Measurements from ENCODE around the gene SIX2.

SIX2 gene

DNA sequence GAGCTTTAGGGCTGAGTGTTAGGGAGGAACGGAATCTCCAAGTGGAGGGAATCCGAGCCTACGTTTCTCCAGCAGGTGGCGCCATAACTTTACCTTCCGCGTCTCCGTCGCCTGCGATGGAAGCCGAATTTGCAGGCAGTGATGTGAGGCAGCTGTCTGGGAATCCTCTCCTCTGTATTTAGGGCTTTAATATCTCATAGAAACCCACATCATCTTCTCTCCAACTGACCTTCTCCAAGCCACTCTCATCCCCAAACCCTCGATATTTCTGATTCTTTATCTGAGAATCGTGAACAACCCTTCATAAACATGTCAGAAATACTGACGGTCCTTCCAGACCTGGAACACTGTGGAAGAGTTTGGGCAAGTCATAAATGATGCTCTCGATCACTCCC, 27.5 kb downstream of the SIX2 start:
- H3K36me3 Mint-ChIP-seq (ENCODE audit: low read depth) = no peaks in the 10 kb centered on the region
- no peaks in the 10 kb centered on the region for H3K4me1 Mint-ChIP-seq
- H3K4me3 Mint-ChIP-seq = no peak overlapping the region
- H3K27ac Mint-ChIP-seq = no peak overlapping the region
- peaks cover 25% of the 10 kb centered on the region for H3K27me3 Mint-ChIP-seq (ENCODE audit: low read depth)
- H3K9me3 Mint-ChIP-seq = no peaks in the 10 kb centered on the region
- TF ChIP-seq, protein P1, sequence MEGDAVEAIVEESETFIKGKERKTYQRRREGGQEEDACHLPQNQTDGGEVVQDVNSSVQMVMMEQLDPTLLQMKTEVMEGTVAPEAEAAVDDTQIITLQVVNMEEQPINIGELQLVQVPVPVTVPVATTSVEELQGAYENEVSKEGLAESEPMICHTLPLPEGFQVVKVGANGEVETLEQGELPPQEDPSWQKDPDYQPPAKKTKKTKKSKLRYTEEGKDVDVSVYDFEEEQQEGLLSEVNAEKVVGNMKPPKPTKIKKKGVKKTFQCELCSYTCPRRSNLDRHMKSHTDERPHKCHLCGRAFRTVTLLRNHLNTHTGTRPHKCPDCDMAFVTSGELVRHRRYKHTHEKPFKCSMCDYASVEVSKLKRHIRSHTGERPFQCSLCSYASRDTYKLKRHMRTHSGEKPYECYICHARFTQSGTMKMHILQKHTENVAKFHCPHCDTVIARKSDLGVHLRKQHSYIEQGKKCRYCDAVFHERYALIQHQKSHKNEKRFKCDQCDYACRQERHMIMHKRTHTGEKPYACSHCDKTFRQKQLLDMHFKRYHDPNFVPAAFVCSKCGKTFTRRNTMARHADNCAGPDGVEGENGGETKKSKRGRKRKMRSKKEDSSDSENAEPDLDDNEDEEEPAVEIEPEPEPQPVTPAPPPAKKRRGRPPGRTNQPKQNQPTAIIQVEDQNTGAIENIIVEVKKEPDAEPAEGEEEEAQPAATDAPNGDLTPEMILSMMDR (IDR thresholded peaks at IDR 0.05; ENCODE audit: unreplicated experiment in 3 of 3) = peak; percentile 89 to 92 (median 90)

DNA sequence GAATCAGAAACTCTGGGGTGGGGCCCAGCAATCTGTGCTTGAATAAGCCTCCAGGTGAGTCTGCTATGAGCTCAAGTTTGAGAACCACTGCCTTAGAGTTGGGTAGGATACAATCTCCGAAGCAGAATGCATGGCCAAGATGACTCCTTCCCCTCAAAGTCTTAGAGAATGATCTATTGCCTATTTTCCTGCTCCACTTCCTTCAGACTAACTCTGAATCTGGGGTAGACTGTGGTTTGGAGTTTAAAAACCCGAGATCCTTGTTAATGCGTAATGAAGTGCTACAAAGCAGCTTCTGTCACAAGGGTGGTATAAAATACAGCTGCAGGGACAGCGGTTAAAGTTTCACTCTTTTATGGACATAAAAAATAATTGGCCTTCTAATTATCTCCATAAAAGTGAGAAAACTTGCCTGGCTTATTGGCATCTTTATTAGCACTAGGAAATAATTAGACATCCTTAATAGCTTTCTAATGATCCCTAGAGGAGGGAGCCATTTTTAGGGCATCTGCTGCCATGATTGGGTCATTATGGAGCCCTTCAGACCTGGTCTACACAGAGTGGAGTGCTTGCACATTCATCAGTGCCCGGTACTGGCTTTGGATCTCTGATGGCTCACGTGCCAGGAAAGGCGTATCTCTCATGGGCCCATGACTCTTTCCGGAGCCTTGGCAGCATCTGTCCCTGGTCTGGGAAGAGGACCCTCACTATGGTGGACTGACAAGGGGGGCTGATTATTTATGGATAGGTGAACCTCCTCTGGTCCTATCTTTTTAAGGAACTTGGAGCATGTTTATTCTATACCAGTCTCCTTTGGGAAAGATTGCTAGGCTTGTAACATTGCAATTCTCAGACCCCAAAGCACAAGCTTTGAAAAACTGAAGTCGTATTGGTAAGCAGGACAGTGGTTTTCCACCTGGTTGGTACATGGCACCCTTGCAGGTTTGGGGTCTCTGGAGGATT, 28.2 kb downstream of the SIX2 start:
- Mint-ChIP-seq H3K4me1 (no peaks in the 10 kb centered on the region), H3K27me3 (ENCODE audit: low read depth) (peaks cover 26% of the 10 kb centered on the region), H3K27ac (no peak overlapping the region), H3K36me3 (ENCODE audit: low read depth) (no peaks in the 10 kb centered on the region), H3K4me3 (no peak overlapping the region), H3K9me3 (no peaks in the 10 kb centered on the region)
- TF ChIP-seq, protein P1 (IDR thresholded peaks at IDR 0.05; ENCODE audit: unreplicated experiment in 3 of 3) = no peak

DNA sequence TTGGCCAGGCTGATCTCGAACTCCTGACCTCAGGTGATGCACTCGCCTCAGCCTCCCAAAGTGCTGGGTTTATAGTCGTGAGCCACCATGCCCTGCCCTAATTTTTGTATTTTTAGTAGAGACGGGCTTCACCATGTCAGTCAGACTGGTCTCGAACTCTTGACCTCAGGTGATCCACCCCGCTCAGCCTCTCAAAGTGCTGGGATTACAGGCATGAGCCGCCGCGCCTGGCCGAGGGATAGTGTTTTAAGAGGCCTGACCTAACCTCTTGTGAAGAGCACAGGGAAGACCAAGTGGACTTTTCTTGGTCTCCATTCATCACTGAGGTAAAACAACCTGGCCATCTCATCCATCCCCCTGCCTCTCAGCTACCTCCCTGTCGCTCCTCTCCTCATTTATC, 29.7 kb downstream of the SIX2 start:
- H3K9me3 Mint-ChIP-seq = no peaks in the 10 kb centered on the region
- TF ChIP-seq, protein P1 (IDR thresholded peaks at IDR 0.05; ENCODE audit: unreplicated experiment in 3 of 3) = no peak
- H3K4me3 Mint-ChIP-seq = no peak overlapping the region
- H3K36me3 Mint-ChIP-seq (ENCODE audit: low read depth) = no peaks in the 10 kb centered on the region
- H3K27me3 Mint-ChIP-seq (ENCODE audit: low read depth) = peaks cover 23% of the 10 kb centered on the region
- H3K27ac Mint-ChIP-seq = no peak overlapping the region
- no peaks in the 10 kb centered on the region for H3K4me1 Mint-ChIP-seq

DNA sequence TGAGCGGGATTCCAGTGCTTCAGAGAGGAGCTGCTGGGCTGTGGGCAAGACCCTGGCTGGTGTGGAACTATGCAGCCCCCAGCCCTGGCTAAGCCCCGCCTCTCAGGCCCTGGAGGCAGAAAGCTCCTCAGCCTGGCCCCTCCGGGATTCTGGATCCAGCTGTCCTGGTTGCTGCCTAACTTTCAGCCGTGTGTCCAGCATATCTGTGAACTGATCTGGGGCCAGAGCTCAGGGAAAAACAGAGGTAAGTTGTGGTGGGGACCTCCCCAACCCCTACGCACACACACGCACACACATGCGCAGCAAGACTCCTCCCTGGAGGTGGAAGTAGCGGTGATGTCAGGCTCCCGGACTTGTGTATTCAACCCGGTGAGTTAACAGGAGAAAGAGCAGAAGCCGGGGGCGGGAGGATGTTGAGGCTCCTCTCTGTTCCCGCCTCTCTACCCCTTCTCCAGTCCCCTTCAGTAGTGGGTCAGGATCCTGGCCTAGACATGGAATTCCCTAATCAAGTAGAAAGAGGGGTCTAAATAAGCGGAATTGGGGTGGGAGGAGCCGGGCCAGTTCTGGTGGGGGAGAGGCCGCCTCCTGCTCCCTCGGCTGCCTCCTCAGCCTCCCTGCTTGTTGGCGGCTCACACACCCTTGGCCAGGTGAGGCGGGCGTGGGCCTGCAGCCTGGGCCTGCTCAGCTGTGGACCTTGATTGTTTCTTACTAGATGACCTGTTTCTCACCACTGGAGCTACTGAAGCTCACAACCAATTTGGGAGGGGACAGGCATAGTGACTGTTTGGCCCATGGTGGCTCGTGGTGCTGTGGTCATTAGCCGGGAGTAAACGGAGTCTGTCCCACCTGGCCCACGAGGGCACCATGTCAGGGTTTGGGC, 33.4 kb downstream of the SIX2 start:
- no peak overlapping the region for H3K27ac Mint-ChIP-seq

DNA sequence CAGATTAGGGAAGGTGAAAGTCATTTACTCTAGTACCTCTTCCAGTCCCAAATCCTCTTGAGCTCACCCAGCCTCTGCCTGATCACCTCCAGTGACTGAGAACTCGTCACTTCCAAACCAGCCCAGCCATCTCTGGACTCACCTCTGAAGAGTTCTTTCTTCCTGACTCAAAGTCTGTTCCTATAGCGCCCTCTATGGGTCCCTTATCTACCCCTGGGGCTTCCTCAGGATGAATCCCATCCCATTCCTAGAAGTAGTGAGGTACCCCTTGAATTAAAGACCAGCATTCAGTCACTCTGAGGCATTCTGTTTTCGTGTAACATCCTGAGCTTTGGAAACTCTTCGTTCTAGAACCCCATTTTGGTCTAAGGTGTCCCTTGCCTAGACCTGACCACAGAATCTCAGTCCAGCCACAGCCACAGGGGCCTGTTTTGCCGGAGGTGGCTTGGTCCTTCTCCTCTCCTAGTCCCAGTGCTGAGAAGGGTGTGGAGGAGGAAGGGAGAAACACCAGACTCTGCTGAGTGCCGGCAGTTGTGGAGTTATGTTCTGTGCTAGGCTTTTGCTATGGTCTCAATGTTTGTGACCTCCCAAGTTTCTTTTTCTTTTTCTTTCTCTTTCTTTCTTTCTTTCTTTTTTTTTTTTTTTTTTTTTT, 35.1 kb downstream of the SIX2 start:
- H3K4me3 Mint-ChIP-seq = no peak overlapping the region
- H3K4me1 Mint-ChIP-seq = no peaks in the 10 kb centered on the region
- no peak overlapping the region for H3K27ac Mint-ChIP-seq
- peaks cover 44% of the 10 kb centered on the region for H3K27me3 Mint-ChIP-seq (ENCODE audit: low read depth)
- H3K36me3 Mint-ChIP-seq (ENCODE audit: low read depth) = no peaks in the 10 kb centered on the region
- TF ChIP-seq, protein P1 (IDR thresholded peaks at IDR 0.05; ENCODE audit: unreplicated experiment in 3 of 3) = no peak
- H3K9me3 Mint-ChIP-seq = no peaks in the 10 kb centered on the region

More for the DNA sequence above, 33.4 kb downstream of the SIX2 start:
- TF ChIP-seq, protein P1 (IDR thresholded peaks at IDR 0.05; ENCODE audit: unreplicated experiment in 3 of 3) = no peak
- no peaks in the 10 kb centered on the region for H3K9me3 Mint-ChIP-seq
- H3K36me3 Mint-ChIP-seq (ENCODE audit: low read depth) = no peaks in the 10 kb centered on the region
- H3K4me1 Mint-ChIP-seq = no peaks in the 10 kb centered on the region
- no peak overlapping the region for H3K4me3 Mint-ChIP-seq
- peaks cover 37% of the 10 kb centered on the region for H3K27me3 Mint-ChIP-seq (ENCODE audit: low read depth)
